HepG2 (cell line): Measurements from ENCODE around the gene C1QTNF5. TPM values are rescaled to one million over a fixed set of nuclear protein-coding genes. Genes with fewer than 3 reads are reported as not detected.
A peak's percentile ranks its signal among the peaks of the same experiment; 100 is the strongest.

Experiments
- HNF4A ChIP-seq: sonication (generic); formaldehyde crosslinking; IDR thresholded peaks from 2 replicates; pipeline ENCODE4 v1.4.0; 2020; ENCODE audit warnings: missing genetic modification reagents
- HNF4G ChIP-seq, 2 experiments: sonication (generic) in 1 of 2; formaldehyde crosslinking in 1 of 2; IDR thresholded peaks; 2 replicates each; pipeline versions ENCODE4 v1.4.0 to v1.6.1; 2011 to 2020; ENCODE audit warnings: borderline replicate concordance in 2 of 2, low read depth in 2 of 2, mild to moderate bottlenecking in 2 of 2, low read length in 1 of 2, missing genetic modification reagents in 1 of 2, moderate library complexity in 1 of 2
- HNRNPLL ChIP-seq: fragments of 200-400 bp; formaldehyde crosslinking; IDR thresholded peaks from 2 replicates; pipeline ENCODE4 v1.6.1; 2017; ENCODE audit warnings: mild to moderate bottlenecking, low read depth, low read length; ENCODE audit not compliant: poor library complexity, severe bottlenecking
- SAP130 ChIP-seq: IDR thresholded peaks from 2 replicates; pipeline ENCODE4 v1.6.1; 2016; ENCODE audit warnings: low read depth
- SP5 ChIP-seq: IDR thresholded peaks from 2 replicates; pipeline ENCODE4 v1.6.1; 2016; ENCODE audit warnings: low read depth, borderline replicate concordance
- ZNF18 ChIP-seq: sonication (generic); formaldehyde crosslinking; IDR thresholded peaks from 2 replicates; pipeline ENCODE4 v1.8.0; 2022; ENCODE audit warnings: mild to moderate bottlenecking, missing genetic modification reagents; ENCODE audit not compliant: insufficient replicate concordance
- ZNF281 ChIP-seq: sonication (generic); formaldehyde crosslinking; IDR thresholded peaks from 2 replicates; pipeline ENCODE4 v1.4.0; 2020; ENCODE audit warnings: missing genetic modification reagents, borderline replicate concordance
- polyA plus RNA-seq, 8 experiments: library from polyadenylated mRNA; depleted of rRNA in 3 of 8; stranded (reverse) in 7 of 8; unstranded in 1 of 8; fragments of >200 nt; fragmentation: Illumina TruSeq in 4 of 8; extraction: Trizol in 4 of 8; gene quantifications; 2 replicates each; pipeline versions ENCODE4 v1.2.1 to v1.2.3, GENCODE V29; 2011 to 2016; ENCODE audit warnings: low read depth in 4 of 8, missing spikeins in 1 of 8, mixed read lengths in 1 of 8; ENCODE audit not compliant: insufficient read depth in 1 of 8
- total RNA-seq, 5 experiments: library from RNA; depleted of rRNA; stranded (reverse); fragments of >200 nt; fragmentation: Illumina TruSeq; extraction: Trizol; gene quantifications; 2 replicates each; pipeline ENCODE4 v1.2.3, GENCODE V29; 2016; ENCODE audit warnings: low read depth in 1 of 5
- TF ChIP-seq, protein P1 (sequence below): sonication (generic); formaldehyde crosslinking; conservative IDR thresholded peaks from 2 replicates; pipeline ENCODE4 v1.4.0; 2020; ENCODE audit warnings: mild to moderate bottlenecking, missing genetic modification reagents, moderate library complexity

Gene C1QTNF5
- total and polyA plus RNA-seq, 2 of the 13 experiments (the other 11 are each of a cell fraction or from before 2014, with no cell fraction given), result 0.86 to 1.2 TPM

- TF ChIP-seq HNRNPLL, result no peak
- TF ChIP-seq HNF4A (CRISPR knock-in tag), result peak; percentile 76
- peak; percentile 70; the same call in 1 of the 2 replicates for TF ChIP-seq ZNF281
- TF ChIP-seq, protein P1, sequence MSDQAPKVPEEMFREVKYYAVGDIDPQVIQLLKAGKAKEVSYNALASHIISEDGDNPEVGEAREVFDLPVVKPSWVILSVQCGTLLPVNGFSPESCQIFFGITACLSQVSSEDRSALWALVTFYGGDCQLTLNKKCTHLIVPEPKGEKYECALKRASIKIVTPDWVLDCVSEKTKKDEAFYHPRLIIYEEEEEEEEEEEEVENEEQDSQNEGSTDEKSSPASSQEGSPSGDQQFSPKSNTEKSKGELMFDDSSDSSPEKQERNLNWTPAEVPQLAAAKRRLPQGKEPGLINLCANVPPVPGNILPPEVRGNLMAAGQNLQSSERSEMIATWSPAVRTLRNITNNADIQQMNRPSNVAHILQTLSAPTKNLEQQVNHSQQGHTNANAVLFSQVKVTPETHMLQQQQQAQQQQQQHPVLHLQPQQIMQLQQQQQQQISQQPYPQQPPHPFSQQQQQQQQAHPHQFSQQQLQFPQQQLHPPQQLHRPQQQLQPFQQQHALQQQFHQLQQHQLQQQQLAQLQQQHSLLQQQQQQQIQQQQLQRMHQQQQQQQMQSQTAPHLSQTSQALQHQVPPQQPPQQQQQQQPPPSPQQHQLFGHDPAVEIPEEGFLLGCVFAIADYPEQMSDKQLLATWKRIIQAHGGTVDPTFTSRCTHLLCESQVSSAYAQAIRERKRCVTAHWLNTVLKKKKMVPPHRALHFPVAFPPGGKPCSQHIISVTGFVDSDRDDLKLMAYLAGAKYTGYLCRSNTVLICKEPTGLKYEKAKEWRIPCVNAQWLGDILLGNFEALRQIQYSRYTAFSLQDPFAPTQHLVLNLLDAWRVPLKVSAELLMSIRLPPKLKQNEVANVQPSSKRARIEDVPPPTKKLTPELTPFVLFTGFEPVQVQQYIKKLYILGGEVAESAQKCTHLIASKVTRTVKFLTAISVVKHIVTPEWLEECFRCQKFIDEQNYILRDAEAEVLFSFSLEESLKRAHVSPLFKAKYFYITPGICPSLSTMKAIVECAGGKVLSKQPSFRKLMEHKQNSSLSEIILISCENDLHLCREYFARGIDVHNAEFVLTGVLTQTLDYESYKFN (CRISPR knock-in tag), result peak; percentile 59
- 0 out of 2 replicates have a peak, but pooled peaks have one; percentile 45 for TF ChIP-seq SP5 (CRISPR knock-in tag)
- TF ChIP-seq HNF4G (IDR thresholded peaks at IDR 0.05; ENCODE audit: borderline replicate concordance, low read depth, low read length), result peak; percentile 74
- TF ChIP-seq HNF4G (CRISPR knock-in tag; IDR thresholded peaks at IDR 0.05; ENCODE audit: borderline replicate concordance, low read depth), result no peak
- TF ChIP-seq ZNF18 (CRISPR knock-in tag), result no peak
- TF ChIP-seq SAP130 (CRISPR knock-in tag), result no peak
These were observed 32.6 kb upstream of the C1QTNF5 start (continued) for GRCh38 chr11:119373059-119373920.
